Iris pigment epithelial cell (primary cell): ENCODE measurements around the gene PLIN5.
A peak's percentile ranks its signal among the peaks of the same experiment; 100 is the strongest.

Experiments used
- DNase-seq: peaks from one replicate; pipeline ENCODE4 v3.0.0-alpha.2; 2011; ENCODE audit warnings: low read depth

PLIN5 gene

GRCh38 chr19:4521888-4522242, 13.2 kb downstream of the PLIN5 start:
- no peak for DNase-seq

- DNase-seq = no peak
Measured at GRCh38 chr19:4521170-4521887, 13.7 kb downstream of the PLIN5 start.

GRCh38 chr19:4519521-4520277, 15.3 kb downstream of the PLIN5 start:
- DNase-seq = no peak

GRCh38 chr19:4519172-4519496, 15.9 kb downstream of the PLIN5 start:
- no peak for DNase-seq

GRCh38 chr19:4518345-4519171, 16.5 kb downstream of the PLIN5 start, which contains the start of gene PLIN4:
Gene PLIN4 (minus strand): TSS chr19:4518486. CDS start chr19:4518272, 214 bp downstream.
- peak; percentile 18 for DNase-seq

DNA sequence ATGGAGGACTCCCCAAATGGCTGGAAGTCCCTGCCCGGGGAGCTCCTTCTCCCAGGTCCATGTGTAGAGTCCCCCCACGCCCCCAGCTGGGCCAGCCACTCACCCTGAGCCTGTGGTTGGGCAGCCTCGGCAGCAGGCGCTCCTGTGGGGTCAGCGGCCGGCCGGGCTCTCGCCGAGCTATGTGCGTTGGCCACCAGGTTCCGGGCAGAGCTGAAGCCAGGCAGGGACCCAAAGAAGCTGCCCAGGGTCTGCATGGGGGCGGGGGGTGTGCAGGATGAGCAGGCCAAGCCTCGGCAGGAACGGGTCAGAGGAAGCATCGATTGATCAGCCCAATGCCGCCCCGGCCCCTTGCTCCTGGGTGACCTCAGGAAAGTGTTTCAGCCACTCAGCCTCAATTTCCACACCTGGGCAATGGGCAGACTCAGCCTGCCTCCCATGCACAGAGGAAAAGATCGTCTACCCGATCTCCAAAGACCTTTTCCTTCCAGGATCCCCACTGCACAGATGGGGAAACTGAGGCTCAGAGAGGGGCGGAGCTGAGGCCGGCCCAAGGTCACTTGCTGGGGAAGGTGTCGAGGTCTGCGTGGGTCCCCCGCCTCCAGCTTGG, 17.5 kb downstream of the PLIN5 start:
- no peak for DNase-seq

GRCh38 chr19:4516939-4517300, 18.1 kb downstream of the PLIN5 start:
- no peak for DNase-seq

DNA sequence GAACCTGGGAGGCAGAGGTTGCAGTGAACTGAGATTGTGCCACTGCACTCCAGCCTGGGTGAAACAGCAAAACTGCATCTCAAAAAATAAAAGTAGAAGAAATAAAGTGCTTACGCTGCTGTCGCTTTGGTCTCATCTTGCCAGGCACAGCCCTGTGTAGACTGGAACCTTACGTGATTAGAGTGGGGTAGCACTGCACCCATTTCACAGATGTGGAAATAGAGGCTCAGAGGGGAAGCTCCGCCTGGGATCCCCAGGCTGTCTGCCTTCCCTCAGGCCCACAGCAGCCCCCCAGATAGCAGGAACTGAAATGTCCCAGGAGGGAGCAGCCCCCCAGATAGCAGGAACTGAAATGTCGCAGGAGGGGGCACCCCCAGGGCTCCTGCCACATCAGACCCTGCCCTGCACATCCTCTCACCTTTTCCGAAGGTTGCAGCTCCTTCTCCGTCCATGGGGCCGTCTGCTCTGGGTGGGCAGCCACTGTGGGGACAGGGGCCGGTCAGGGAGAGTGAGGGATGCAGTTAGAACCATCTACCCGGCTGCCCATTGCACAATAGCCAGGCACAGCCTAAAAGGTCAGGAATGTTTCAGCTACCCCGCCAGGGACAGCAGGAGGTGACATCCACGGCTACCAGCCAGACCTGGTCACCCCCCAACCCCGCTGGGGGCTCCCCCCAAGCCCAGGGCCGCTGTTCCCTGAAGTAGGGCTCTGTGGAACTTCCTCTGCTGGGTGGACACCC, 18.7 kb downstream of the PLIN5 start:
- DNase-seq = no peak

DNA sequence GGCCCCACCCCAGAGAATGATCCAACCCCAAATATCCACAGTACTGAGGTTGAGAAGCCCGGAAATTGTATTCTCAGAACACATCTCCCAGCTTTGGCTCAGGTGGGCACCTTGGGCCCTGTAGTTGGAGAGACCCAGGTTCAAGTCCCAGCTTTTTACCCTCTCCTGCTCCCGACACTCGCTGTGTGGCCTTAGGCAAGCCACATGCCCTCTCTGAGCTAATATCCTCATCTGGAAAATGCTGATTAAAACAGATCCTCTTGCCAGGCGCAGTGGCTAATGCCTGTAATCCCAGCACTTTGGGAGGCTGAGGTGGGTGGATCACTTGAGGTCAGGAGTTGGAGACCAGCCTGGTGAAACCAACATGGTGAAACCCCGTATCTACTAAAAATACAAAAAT, 19.3 kb downstream of the PLIN5 start:
- DNase-seq = no peak

DNA sequence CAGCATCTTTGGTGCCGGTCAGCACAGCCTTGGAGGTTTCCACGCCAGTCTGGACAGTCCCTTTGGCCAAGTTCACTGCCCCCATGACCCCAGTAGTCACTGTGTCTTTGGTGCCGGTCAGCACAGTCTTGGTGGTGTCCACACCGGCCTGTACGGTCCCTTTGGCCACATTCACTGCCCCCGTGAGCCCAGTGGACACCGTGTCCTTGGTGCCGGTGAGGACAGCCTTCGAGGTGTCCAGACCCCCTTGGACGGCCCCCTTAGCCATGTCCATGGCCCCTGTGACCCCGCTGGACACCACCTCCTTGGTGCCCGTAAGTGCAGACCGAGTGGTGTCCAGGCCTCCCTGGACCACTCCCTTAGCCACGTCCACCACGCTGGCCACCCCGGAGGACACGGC, 21.8 kb downstream of the PLIN5 start:
- DNase-seq = no peak

DNA sequence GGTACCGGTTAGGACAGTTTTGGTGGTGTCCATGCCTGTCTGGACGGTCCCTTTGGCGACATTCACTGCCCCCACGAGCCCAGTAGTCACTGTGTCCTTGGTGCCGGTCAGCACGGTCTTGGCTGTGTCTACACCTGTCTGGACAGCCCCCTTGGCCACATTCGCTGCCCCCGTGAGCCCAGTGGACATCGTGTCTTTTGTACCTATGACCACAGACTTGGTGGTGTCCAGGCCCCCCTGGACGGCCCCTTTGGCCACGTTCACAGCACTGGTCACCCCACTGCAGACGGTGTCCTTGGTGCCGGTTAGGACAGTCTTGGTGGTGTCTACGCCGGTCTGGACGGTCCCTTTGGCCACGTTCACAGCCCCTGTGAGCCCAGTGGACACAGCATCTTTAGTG, 23.0 kb downstream of the PLIN5 start:
- no peak for DNase-seq

DNA sequence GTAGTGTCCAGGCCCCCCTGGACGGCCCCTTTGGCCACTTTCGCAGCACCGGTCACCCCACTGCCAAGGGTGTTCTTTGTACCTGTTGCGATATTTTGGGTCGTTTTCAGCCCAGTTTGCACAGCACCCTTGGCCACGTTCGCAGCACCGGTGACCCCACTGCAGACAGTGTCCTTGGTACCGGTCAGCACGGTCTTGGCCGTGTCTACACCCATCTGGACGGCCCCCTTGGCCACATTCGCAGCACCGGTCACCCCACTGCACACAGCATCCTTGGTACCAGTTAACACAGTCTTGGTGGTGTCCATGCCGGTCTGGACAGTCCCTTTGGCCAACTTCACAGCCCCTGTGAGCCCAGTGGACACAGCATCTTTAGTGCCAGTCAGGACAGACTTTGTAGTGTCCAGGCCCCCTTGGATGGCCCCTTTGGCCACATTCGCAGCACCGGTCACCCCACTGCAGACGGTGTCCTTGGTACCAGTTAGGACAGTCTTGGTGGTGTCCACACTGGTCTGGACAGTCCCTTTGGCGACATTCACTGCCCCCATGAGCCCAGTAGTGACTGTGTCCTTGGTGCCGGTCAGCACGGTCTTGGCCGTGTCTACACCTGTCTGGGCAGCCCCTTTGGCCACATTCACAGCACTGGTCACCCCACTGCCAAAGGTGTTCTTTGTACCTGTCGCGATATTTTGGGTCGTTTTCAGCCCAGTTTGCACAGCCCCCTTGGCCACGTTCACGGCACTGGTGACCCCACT, 23.5 kb downstream of the PLIN5 start:
- no peak for DNase-seq

DNA sequence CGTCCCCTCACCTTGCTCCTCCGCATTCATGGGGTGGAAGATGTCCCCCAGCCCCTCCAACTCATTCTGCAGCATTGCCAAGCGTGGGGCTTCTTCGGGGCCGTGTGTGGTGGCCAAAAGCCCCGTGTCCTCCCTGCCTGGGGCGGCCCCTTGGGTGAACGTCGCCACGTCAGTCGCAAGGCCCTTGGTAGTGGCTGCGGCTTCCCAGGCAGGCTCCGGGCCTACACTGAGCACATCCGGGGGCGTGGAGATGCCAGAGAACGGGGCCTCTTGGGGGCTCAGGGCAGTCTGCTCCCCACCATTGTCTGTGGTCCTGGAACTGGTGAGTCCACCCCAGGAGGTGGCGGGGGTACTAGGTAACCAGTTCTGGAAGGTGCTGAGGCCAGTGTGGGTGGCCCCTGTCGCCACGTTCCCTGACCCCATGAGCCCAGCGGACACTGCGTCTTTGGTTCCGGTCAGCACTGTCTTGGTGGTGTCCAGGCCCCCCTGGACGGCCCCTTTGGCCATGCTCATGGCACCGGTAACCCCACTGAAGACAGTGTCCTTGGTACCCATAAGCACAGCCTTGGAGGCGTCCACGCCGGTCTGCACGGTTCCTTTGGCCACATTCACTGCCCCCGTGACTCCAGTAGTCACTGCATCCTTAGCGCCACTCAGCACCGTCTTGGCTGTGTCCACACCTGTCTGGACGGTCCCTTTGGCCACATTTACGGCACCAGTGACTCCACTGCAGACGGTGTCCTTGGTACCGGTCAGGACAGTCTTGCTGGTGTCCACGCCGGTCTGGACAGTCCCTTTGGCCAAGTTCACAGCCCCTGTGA, 24.4 kb downstream of the PLIN5 start:
- DNase-seq = no peak

GRCh38 chr19:4508698-4509097, 26.3 kb downstream of the PLIN5 start:
- DNase-seq = no peak

GRCh38 chr19:4507804-4508203, 27.2 kb downstream of the PLIN5 start:
- no peak for DNase-seq

DNA sequence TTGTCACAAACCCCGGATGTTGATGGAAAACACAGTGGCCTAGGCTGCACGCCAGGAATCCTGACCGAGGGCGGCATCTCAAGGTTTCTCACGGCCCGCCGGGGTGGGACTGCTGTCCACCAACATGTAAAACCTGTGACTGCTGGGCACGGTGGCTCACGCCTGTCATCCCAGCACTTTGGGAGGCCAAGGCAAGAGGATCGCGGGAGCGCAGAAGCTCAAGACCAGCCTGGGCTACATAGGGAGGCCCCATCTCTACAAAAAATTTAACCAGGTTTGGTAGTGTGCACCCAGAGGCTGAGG, 27.9 kb downstream of the PLIN5 start:
- no peak for DNase-seq

DNA sequence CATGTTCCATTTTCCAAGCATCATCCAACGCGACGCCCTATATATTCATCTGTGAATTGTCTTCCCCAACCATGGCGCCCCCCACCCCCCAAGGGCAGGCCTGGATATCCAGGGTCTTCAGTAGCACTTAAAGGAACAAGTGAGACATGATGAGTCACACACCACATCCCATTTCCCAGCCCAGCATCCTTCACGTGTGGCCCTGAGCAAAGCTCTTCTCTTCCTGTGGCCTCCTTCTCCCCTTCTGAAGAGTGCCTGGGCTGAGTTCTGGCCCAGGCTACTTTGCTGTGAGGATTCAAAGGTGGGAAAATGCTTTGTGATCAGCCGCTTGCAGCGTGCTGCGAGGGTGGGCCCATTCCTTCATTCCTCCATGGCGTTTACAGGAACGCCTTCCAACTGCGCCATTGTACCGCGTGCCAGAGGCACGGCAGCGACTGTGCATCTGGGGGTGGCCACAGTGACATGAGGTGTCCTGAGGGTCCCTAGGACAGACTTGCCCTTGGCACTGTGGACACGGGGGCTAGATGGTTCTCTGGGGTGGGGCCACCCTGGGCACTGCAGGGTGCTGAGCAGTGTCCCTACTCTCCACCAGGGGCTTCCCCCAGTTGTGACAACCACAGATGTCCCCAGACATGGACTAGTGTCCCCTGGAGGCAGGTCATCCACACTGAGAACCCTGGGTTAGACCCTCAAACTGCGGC, 28.4 kb downstream of the PLIN5 start:
- DNase-seq = peak; percentile 82

DNA sequence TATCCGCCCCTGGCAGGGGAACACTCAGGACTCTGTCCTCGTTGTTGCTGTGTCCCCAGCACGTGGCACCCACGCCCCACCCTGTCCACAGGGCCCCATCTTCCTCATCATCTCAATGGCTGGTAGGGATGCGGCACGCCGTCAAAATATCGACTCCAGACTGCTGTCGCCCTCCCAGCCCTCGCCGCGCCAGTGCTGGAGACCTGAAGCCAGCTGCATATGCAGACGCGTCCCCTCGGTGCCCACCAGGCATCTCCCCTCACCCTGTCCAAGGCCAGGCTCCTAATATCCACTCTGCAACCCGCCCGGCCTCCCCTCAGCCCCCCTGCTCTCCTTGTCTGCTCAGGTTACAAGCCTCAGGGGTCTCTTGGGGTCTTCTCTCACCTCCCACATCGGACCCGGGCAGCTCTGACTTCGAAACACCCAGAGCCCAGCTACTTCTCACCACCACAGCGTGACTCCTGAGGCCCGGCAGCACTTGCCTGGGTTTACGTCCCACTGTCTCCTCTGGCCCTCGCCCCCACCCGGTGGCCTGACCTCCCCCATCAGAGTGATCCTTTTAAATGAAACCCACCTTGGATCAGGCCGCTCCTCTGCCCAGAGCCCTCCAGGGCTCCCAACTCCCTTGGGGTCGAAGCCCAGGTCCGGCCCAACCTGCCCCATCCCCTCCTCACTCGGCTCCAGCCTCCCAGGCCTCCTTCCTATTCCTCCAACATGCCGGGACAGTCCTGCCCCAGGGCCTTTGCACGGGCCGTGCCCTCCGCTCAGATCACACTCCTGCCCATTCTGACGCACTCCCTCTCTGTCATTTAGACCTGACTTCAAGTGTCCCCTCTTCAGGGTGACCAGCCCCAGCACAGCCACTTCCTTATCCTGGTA, 29.2 kb downstream of the PLIN5 start:
- no peak for DNase-seq
